Common myeloid progenitor, CD34-positive (primary cell): Measurements from ENCODE around the gene INAFM2.

ENCODE experiments used
- CTCF ChIA-PET: fragments of 350-600 bp; sonication (Branson Sonifier 250); formaldehyde crosslinking; loops from one replicate; lab custom pipeline; 2021; ENCODE audit warnings: antibody characterized with exemption; lab: Charles Lee
- POLR2A ChIA-PET: fragments of 350-600 bp; sonication (Branson Sonifier 250); formaldehyde crosslinking; loops from one replicate; lab custom pipeline; 2021; ENCODE audit warnings: antibody characterized with exemption; lab: Charles Lee
- DNase-seq, 3 donors: peaks; one replicate each; pipeline versions ENCODE4 v3.0.0 to v3.0.0-alpha.2; 2013
- H3K27ac ChIP-seq, 2 experiments: 1 replicate in 1 of 2; 2 replicates in 1 of 2; pipeline ENCODE4 v1.7.0; 2013; ENCODE audit warnings: inconsistent platforms in 2 of 2, low read length in 2 of 2, mild to moderate bottlenecking in 2 of 2, low read depth in 1 of 2, moderate library complexity in 1 of 2; ENCODE audit not compliant: severe bottlenecking in 2 of 2, insufficient read depth in 1 of 2, poor library complexity in 1 of 2
- H3K27me3 ChIP-seq, 5 experiments: replicated peaks in 2 of 5; 1 replicate in 3 of 5; 2 replicates in 2 of 5; pipeline versions ENCODE4 v1.6.1 to v1.7.0; 2013; ENCODE audit warnings: low read length in 4 of 5, mild to moderate bottlenecking in 2 of 5, moderate library complexity in 2 of 5, inconsistent platforms in 1 of 5; ENCODE audit not compliant: insufficient read depth in 5 of 5, control insufficient read depth in 4 of 5
- H3K36me3 ChIP-seq, 4 experiments: 1 replicate in 2 of 4; 2 replicates in 2 of 4; pipeline versions ENCODE4 v1.6.1 to v1.7.0; 2013; ENCODE audit warnings: low read length in 3 of 4, control low read depth in 1 of 4, mild to moderate bottlenecking in 1 of 4; ENCODE audit not compliant: control insufficient read depth in 4 of 4, insufficient read depth in 4 of 4
- H3K4me1 ChIP-seq, 4 experiments: 1 replicate in 3 of 4; 2 replicates in 1 of 4; pipeline versions ENCODE4 v1.6.1 to v1.7.1; 2013; ENCODE audit warnings: low read length in 3 of 4, mild to moderate bottlenecking in 3 of 4, control low read depth in 1 of 4, inconsistent platforms in 1 of 4, moderate library complexity in 1 of 4; ENCODE audit not compliant: control insufficient read depth in 4 of 4, insufficient read depth in 4 of 4; ENCODE audit errors: control extremely low read depth in 1 of 4
- H3K4me3 ChIP-seq, 7 experiments: 1 replicate in 4 of 7; 2 replicates in 3 of 7; pipeline versions ENCODE4 v1.5.1 to v1.7.0; 2013; ENCODE audit warnings: mild to moderate bottlenecking in 7 of 7, low read length in 6 of 7, moderate library complexity in 6 of 7, inconsistent platforms in 2 of 7, low read depth in 2 of 7, control low read depth in 1 of 7; ENCODE audit not compliant: insufficient read depth in 4 of 7, control insufficient read depth in 1 of 7; ENCODE audit errors: extremely low read depth in 1 of 7
- H3K9me3 ChIP-seq, 5 experiments: 1 replicate in 4 of 5; 2 replicates in 1 of 5; pipeline versions ENCODE4 v1.6.1 to v1.7.1; 2013; ENCODE audit warnings: low read length in 4 of 5, mild to moderate bottlenecking in 2 of 5, inconsistent platforms in 1 of 5, low read depth in 1 of 5, moderate library complexity in 1 of 5; ENCODE audit not compliant: control insufficient read depth in 4 of 5, insufficient read depth in 2 of 5; ENCODE audit errors: control extremely low read depth in 1 of 5
- WGBS: methylation state at CpG from one replicate; pipeline ENCODE4 v1.1.5; 2013; ENCODE audit not compliant: insufficient coverage; 5-methylcytosine and 5-hydroxymethylcytosine counted together

INAFM2 gene

DNA sequence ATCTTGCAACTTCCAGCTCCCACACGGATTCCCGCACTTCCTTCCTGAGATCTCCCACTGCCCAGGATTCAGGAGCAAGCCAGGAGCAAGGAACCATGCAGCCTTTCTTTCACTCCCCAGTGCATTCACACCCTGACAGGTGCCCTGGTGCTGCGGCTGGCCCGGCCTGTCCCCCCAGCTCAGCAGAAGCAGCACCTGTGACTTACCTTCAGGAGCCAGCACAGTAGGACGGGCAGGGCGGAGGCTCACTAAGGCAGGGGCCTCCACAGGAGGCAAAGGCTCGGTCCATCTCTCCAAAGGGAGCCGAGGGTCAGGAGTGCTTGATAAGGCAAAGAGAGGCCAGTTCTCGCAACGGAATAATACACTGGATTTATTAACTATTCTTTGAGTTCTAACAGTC is 45.5 kb upstream of the INAFM2 start:
- ChIA-PET POLR2A (no interaction called here), CTCF (interaction anchor here (1.1 to 14.9 kb wide), 11 partner anchors 12 to 230 kb away, joined by 3 to 337 read pairs (median 26); partner anchors contain the start of genes CCDC9B, PAK6 and PLCB2)
- Histone ChIP-seq H3K4me3 (no peak overlapping the region), H3K27me3 (peaks cover 0 to 28% (median 0%) of the 10 kb centered on the region in 5 experiments), H3K9me3 (no peaks in the 10 kb centered on the region), H3K36me3 (no peaks in the 10 kb centered on the region), H3K27ac (no peak overlapping the region), H3K4me1 (peaks cover 0 to 57% (median 40%) of the 10 kb centered on the region in 4 experiments)
- DNase-seq = no peak
- WGBS = 97% methylated on average over 9 of the region's 10 CpGs

DNA sequence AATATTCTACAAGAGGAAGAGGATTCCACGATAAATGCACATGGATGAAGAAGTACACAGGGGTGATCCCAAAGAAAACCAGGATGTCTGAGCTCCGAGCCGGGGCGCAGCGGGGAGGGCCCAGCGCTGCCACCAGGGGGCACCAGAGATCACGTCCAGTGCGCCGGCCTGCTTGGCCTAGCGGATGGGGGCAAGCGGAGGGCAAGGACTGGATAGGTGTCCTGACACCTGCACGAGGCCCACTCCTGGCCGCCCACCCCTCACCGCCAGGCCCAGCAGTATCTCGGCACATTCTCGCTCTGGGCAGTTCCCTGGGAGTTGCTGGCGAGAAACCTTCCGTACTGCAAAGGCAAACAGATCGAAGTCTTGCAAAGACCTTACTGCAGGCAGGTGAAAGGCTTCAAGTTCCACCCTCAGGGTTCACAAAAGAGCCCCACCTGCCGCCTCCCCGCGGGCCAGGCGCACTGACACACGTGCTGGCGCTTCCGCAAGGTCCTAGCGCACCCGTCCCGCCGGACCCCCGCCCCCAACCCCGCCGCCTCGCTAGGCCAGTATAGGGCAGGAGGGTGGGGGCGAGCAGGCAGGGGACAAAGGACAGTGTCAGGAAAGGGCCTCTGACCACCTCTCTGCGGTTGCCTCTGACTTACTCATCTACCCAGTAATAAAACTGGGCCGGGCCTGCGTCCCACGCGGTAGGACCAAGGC is 43.9 kb upstream of the INAFM2 start:
- ChIA-PET POLR2A (interaction anchor here (0.6 to 1.6 kb wide), 4 partner anchors 26 to 59 kb away, joined by 3 to 8 read pairs (median 4); partner anchors contain the start of gene PLCB2), CTCF (interaction anchor here (0.6 to 14.9 kb wide), 38 partner anchors 9 to 263 kb away, joined by 3 to 337 read pairs (median 4); partner anchors contain the start of genes BUB1B, CCDC9B, DISP2 and PAK6)
- Histone ChIP-seq H3K36me3 (no peaks in the 10 kb centered on the region), H3K27me3 (peaks cover 0 to 41% (median 0%) of the 10 kb centered on the region in 5 experiments), H3K4me3 (no peak overlapping the region), H3K27ac (no peak overlapping the region), H3K9me3 (no peaks in the 10 kb centered on the region), H3K4me1 (peaks cover 0 to 61% (median 47%) of the 10 kb centered on the region in 4 experiments)
- WGBS = 56% methylated on average over 36 of the region's 40 CpGs
- peak in 2 of 3 donors; percentile 35 to 45 for DNase-seq

DNA sequence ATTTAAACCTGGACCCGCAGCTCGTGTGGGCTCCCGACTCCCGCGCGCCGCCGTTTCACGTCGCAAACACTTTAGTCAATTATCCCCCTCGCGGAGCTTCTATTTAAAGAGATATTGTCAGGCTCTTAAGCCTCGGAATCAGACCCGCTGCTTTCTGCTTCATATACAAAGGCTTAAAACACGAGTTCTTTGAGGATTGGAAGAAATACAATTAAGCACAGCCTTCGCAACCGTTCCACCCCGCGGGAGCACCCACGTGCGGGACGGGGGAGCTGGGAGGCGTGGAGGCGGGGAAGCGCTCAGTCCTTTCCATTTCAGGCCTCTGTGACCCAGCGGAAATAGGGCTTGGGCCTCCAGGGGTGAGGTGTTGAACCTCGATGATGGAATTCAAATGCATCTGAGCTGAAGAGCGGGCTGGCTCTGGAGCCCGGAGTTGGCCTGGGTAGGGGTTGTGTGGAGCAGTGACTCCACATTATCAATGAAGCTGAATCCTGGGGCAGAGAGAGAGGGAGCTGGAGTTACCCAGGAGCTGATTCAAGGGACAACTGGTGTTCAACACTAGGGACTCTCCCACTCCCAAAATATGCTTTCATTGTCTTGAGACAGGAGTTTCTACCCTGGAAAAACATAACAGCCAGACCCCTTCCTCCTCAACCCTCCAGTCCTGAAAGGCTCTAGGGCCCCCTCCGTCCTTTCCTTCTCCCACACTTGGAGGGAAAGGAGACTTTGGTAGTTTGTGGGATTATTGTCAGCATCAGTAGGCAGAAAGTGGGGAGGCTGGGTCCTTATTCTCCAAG is 43.0 kb upstream of the INAFM2 start:
- Histone ChIP-seq H3K27me3 (peaks cover 0 to 41% (median 0%) of the 10 kb centered on the region in 5 experiments), H3K36me3 (peaks cover 0 to 2% (median 0%) of the 10 kb centered on the region in 4 experiments), H3K27ac (no peak overlapping the region), H3K4me1 (peaks cover 0 to 61% (median 45%) of the 10 kb centered on the region in 4 experiments), H3K9me3 (no peaks in the 10 kb centered on the region), H3K4me3 (no peak overlapping the region)
- 97% methylated on average over 23 of the region's 30 CpGs for WGBS
- CTCF ChIA-PET = interaction anchor here (0.6 to 14.9 kb wide), 18 partner anchors 9 to 263 kb away, joined by 3 to 337 read pairs (median 4); partner anchors contain the start of genes BUB1B, CCDC9B and PLCB2
- DNase-seq = no peak
- POLR2A ChIA-PET = interaction anchor here (0.6 to 1.4 kb wide), 2 partner anchors 27 to 28 kb away, joined by 3 to 8 read pairs; partner anchors contain the start of gene PLCB2

DNA sequence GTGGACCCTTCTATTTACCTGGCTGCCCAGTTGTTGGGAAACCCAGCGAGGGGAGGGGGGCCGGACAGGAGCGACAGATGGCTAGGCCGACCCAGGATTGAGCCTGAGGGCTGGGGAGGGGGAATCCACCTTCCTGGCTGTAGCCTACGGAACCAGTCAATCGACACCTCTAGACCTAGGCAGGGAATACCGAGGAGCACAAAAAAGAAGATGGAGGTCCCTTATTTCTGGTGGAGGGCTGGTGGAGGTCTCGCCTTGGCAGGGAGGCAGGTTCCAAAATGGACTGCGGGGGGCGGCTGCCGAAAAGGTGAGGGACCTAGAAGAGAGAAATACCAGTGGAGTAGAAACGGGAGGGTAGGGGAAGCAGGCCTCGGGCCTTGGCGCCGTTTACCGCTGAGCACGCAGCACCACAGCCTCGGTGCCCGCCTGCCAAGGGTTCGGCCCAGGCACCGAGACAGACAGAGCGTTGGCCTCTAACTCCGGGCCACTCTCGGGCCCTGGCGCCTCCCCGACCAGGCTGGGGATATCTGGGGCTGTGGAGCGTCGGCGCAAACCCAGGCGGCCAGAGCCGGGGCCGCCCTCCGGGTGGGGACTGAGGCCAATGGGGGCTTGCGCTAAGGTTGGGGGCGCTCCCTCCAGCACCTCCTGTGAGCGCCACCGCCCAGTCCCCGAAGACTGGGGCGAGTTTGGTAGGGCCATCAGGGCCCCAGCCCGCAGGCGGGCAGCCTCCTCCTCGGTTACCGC is 42.3 kb upstream of the INAFM2 start:
- Histone ChIP-seq H3K4me3 (peak overlapping the region in 2 of 7 experiments; percentile 70 to 78), H3K27ac (no peak overlapping the region), H3K27me3 (peaks cover 0 to 41% (median 0%) of the 10 kb centered on the region in 5 experiments), H3K36me3 (peaks cover 0 to 7% (median 3%) of the 10 kb centered on the region in 4 experiments), H3K9me3 (no peaks in the 10 kb centered on the region), H3K4me1 (peaks cover 0 to 61% (median 42%) of the 10 kb centered on the region in 4 experiments)
- ChIA-PET CTCF (interaction anchor here (0.9 to 25.2 kb wide), 13 partner anchors 8 to 121 kb away, joined by 3 to 407 read pairs (median 10); partner anchors contain the start of genes BUB1B, CCDC9B, INAFM2 and PLCB2), POLR2A (interaction anchor here (1.9 kb wide), 1 partner anchor 28 kb away, joined by 11 read pairs; no protein-coding TSS in a partner anchor)
- WGBS = 90% methylated on average over 41 of the region's 43 CpGs
- DNase-seq = no peak

DNA sequence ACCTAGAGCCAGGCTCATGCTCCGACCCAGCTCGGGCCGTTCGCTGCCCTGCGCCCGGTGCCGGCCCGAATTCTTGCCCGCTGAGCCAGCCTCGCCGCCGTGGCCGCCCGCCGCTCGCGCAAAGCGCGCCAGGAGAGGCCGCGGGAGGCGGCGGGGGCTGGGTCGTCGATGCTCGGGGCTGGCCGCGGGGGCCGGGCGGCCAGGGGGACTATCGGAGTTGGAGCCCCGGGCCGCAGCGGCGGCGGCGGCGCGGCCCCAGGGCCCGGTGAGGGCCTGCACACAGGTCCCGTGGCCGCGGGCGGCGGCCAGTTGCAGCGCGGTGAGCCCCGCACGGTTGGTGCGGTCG is 41.7 kb upstream of the INAFM2 start:
- Histone ChIP-seq H3K9me3 (no peaks in the 10 kb centered on the region), H3K27ac (no peak overlapping the region), H3K27me3 (peaks cover 0 to 41% (median 0%) of the 10 kb centered on the region in 5 experiments), H3K36me3 (peaks cover 0 to 13% (median 6%) of the 10 kb centered on the region in 4 experiments), H3K4me3 (peak overlapping the region; percentile 20 to 78 (median 67)), H3K4me1 (peaks cover 0 to 60% (median 42%) of the 10 kb centered on the region in 4 experiments)
- CTCF ChIA-PET = interaction anchor here (1.2 to 25.2 kb wide), 3 partner anchors 30 to 142 kb away, joined by 3 to 407 read pairs (median 58); partner anchors contain the start of genes CCDC9B, INAFM2 and PLCB2
- no peak for DNase-seq
- 20% methylated on average over 51 of the region's 51 CpGs for WGBS
- POLR2A ChIA-PET = interaction anchor here (1.9 kb wide), 1 partner anchor 28 kb away, joined by 11 read pairs; no protein-coding TSS in a partner anchor
